Astrocyte (in vitro differentiated cells and primary cell): Measurements from ENCODE around the gene LRRC47.

ENCODE experiments used
- CTCF ChIP-seq: IDR thresholded peaks from 2 replicates; pipeline ENCODE4 v1.5.1; 2011; ENCODE audit warnings: low read depth, mild to moderate bottlenecking, inconsistent platforms, low read length, moderate library complexity; ENCODE audit not compliant: insufficient read depth
- EZH2 ChIP-seq: IDR thresholded peaks from 2 replicates; pipeline ENCODE4 v1.6.1; 2012; ENCODE audit warnings: mild to moderate bottlenecking, low read length, inconsistent platforms; ENCODE audit not compliant: insufficient read depth

GRCh38 chr1:3756394-3756793 is 39.9 kb downstream of the LRRC47 start:
- no peak for TF ChIP-seq CTCF
- no peak for TF ChIP-seq EZH2
